Amniotic stem cell (primary cell): ENCODE data around the gene GSTK1.
"Not testable (repeated sequence)": the region's sequence is repeated elsewhere in the genome, so short reads cannot be mapped to it uniquely, and the experiment has no call there.

Source experiments
- DNase-seq: peaks from one replicate; lab custom pipeline; 2025; lab: John Stamatoyannopoulos, UW

Gene GSTK1

GRCh38 chr7:143269251-143269650 lies 6.0 kb downstream of the GSTK1 start:
- DNase-seq, result no peak

DNA sequence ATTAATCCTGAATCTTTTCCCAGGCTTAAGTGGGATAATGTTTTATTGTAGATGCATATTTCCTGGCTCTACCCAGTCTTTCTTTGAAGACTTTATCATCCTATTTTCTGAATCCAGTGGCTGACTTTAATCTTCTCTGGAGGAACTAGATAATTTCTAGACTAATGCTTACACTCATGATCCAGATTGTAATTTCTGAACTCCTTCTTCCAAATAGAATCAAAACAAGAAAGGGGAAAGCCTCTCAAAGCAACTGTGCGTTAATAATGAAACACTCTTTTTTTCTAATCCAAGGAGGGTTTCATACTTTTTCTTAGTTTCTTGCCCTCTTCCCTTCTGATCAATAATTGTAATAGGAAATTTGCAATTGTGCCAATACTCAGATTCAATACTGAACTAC lies 8.0 kb downstream of the GSTK1 start:
- no peak for DNase-seq

DNA sequence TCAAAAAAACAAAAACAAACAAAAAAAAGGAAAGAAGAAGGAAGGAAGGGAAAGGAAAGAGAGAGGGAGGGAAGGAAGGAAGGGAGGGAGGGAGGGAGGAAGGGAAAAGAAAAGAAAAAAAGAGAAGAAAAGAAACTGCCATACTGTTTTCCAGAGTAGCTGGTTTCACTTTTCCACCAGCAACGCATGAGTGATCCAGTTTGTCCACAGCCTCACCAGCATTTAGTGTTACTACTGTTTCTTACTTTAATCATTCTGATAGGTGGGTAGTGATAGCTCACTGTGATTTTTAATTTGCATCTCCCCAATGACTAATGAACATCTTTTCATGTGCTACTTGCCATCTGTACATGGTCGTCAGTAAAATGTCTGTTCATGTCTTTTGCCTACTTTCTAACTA lies 9.6 kb downstream of the GSTK1 start:
- DNase-seq, result no peak

- peak; percentile 41 for DNase-seq
Measured at GRCh38 chr7:143279186-143280098, 16.2 kb downstream of the GSTK1 start.

GRCh38 chr7:143280160-143280559 lies 16.9 kb downstream of the GSTK1 start:
- no peak for DNase-seq

GRCh38 chr7:143280566-143280965 lies 17.3 kb downstream of the GSTK1 start:
- no peak for DNase-seq

DNA sequence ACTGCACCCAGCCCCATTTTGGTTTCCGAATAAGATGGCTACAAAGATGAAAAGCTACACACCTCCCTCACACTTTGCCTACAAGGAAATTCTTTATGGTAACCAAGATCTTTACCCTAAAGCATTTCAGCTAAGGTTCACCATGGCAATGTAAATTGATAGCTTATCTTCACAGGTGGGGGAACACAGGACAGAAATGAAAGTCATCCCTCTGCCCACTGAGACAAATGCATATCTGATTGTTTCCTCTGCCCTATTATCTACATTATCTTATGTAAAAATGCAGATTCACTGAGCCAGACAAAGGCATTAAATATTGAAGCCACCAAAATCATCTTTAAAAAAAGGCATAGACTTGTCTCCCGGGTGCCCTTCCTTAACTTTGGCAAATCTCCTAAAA lies 18.3 kb downstream of the GSTK1 start:
- no peak for DNase-seq

- DNase-seq, result no peak
Measured at GRCh38 chr7:143282124-143282523, 18.9 kb downstream of the GSTK1 start.

DNA sequence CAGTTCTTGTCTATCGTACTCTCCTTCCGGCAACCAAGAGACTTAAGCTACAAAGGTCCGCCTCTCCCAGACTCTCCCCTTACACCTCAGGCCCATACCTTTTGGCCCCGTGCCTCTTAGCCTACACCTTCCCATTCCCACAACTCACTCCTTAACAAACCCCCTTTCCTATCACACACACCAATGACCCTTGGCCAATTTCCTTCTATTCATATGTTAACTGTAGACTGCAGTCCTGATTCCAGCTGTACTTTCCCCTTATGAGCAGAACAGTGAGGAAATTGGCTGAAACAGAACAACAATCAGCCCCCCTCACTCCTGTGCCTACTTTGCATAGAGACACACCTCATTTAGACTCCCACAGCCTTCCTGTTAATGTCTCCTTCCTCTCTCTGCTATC lies 20.1 kb downstream of the GSTK1 start:
- DNase-seq, result no peak

- no peak for DNase-seq
Measured at GRCh38 chr7:143284591-143285469, 21.6 kb downstream of the GSTK1 start, which contains the start of gene TMEM139. TMEM139 (plus strand) TSS chr7:143284958; CDS start chr7:143285958, 1,000 bp downstream.

DNA sequence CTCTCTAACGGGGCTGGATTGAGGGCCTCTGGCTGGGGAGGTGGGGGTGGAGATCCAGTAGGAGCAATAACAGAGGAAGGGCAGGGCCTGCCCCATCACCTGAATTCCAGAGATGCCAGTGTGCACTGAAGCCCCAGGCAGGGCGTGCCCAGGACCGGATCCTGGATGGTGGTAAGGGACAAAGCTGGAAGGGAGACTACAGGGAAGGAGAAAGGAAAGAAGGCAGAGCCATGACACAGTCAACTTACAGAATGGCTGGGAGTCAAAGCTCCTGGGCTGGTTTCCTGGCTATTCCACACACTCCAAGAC lies 22.2 kb downstream of the GSTK1 start:
- no peak for DNase-seq

DNA sequence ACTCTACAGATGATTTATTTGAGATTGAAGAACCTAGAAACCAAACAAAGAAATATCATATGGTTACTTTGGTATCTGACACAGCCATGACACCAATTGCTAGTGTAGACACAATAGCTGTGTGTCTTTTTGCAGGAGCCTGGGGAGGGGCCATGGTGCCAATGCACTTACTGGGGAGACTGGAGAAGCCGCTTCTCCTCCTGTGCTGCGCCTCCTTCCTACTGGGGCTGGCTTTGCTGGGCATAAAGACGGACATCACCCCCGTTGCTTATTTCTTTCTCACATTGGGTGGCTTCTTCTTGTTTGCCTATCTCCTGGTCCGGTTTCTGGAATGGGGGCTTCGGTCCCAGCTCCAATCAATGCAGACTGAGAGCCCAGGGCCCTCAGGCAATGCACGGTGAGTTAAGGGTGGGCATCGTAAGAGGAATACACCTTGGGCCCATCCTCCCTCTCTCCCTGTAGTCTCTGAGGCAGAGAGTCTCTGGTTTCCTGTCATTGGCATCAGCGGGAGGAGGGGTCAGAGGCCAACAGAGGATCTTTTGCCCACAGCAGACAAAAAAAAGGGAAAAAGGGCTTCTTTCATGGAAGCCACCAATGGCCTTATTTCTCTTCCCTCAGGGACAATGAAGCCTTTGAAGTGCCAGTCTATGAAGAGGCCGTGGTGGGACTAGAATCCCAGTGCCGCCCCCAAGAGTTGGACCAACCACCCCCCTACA lies 22.7 kb downstream of the GSTK1 start:
- DNase-seq, result no peak

DNA sequence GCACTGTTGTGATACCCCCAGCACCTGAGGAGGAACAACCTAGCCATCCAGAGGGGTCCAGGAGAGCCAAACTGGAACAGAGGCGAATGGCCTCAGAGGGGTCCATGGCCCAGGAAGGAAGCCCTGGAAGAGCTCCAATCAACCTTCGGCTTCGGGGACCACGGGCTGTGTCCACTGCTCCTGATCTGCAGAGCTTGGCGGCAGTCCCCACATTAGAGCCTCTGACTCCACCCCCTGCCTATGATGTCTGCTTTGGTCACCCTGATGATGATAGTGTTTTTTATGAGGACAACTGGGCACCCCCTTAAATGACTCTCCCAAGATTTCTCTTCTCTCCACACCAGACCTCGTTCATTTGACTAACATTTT lies 23.3 kb downstream of the GSTK1 start:
- no peak for DNase-seq

GRCh38 chr7:143287339-143287934 lies 24.2 kb downstream of the GSTK1 start:
- DNase-seq, result no peak

- DNase-seq, result peak; percentile 94
Measured at GRCh38 chr7:143287935-143288826, 24.9 kb downstream of the GSTK1 start, which contains the start of gene CASP2. CASP2 (plus strand) TSS chr7:143288351; CDS start chr7:143288456, 105 bp downstream.

- peak; percentile 10 for DNase-seq
Measured at GRCh38 chr7:143288836-143289235, 25.6 kb downstream of the GSTK1 start.

DNA sequence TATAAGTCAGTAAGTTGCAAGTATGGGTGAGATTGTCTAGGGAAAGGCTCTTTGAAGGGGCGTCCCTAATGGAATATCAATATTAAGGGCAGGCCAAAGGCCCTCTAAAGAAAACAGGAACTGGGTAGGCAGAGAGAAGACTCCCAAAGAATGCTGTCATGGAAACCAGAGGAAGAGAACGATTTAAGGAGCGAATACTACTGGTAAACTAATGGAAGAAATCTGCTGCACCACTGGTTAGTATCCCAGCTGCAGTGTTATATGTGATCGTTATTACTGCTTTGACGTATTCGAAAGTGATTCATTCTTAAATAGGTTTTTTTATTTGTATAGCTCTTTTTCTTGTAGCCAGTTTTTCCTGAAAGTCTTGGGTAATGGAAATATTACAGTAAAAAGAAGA lies 26.2 kb downstream of the GSTK1 start:
- no peak for DNase-seq

DNA sequence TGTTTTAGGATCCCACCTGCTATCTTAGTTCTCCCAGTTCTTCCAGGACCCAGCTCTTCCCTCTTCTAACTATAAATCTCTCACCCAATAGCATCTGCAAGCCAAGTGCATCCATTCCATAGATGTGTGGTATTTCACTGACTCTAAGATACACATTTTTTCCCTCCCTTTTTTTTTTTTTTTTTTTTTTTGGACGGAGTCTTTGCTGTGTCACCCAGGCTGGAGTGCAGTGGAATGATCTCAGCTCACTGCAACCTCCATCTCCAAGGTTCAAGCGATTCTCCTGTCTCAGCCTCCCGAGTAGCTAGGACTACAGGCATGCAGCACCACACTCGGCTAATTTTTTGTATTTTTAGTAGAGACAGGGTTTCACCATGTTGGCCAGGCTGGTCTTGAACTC lies 26.6 kb downstream of the GSTK1 start:
- not testable (repeated sequence) for DNase-seq

DNA sequence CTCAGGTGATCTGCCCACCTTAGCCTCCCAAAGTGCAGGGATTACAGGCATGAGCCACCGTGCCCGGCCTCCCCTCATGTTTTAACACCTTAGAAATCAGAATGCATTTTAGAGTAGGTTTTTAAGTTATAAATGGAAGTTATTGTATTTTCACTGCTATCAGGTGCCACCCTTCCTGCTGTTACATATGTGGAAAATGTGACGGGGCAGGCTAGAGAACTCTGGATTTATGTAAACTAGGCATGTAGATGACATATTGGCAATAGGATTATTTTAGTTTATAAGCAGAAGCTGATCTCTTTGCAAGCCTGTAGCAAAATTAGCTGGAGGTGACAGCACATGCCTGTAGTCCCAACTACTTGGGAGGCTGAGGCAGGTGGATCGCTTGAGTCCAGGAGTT lies 27.1 kb downstream of the GSTK1 start:
- DNase-seq, result no peak

DNA sequence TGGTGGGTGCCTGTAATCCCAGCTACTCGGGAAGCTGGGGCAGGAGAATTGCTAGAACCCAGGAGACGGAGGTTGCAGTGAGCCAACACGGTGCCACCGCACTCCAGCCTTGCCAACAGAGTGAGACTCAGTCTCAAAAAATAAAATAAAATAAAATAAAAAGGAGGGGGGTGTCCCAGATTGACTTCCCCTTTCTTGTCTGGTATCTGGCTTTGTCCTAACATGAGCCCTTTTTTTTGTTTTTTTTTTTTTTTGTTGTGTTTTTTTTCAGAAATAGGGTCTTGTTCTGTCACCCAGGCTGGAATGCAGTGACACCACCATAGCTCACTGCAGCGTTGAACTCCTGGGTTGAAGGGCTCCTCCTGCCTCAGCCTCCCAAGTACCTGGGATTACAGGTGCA lies 29.6 kb downstream of the GSTK1 start:
- DNase-seq, result no peak

GRCh38 chr7:143295870-143296269 lies 32.6 kb downstream of the GSTK1 start:
- DNase-seq, result peak; percentile 24
